Activated T-cell treated with anti-CD3 and anti-CD28 coated beads, Interleukin-2, amount 50 U/mL, for 1 hour (primary cell): Measurements from ENCODE around the gene PDE7B.
"Not testable (repeated sequence)": the region's sequence is repeated elsewhere in the genome, so short reads cannot be mapped to it uniquely, and the experiment has no call there.

Experiments
- DNase-seq: peaks from one replicate; pipeline ENCODE4 v3.0.0-alpha.2; 2020

The PDE7B gene

DNA sequence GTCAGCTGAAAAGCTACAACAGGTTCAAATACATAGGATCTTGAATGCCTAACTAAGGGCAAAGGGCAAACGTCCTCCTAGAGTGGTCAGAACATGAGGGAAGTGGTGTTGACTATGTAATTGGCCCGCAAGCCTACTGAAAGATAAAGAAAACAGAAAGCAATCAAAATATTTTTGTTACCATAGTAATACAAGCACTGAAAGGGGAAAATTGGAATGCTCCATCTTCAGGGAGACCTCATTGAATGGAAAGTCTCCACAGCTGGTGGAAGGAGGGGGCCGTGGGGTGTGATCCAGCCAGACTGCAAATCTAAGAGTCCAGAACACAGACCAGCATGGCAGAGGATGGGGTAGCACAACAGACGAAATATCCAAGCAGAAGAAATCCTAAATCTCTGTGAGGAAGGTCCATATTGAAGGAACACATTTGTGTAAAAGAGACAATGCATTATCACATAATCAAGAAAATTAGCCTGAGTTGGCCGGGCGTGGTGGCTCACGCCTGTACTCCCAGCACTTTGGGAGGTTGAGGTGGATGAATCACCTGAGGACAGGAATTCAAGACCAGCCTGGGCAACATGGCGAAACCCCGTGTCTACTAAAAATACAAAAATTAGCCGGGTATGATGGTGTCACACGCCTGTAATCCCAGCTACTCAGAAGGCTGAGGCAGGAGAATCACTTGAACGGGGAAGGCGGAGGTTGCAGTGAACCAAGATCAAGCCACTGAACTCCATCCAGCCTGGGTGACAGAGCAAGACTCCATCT, 359.1 kb downstream of the PDE7B start:
- DNase-seq, result no peak

DNA sequence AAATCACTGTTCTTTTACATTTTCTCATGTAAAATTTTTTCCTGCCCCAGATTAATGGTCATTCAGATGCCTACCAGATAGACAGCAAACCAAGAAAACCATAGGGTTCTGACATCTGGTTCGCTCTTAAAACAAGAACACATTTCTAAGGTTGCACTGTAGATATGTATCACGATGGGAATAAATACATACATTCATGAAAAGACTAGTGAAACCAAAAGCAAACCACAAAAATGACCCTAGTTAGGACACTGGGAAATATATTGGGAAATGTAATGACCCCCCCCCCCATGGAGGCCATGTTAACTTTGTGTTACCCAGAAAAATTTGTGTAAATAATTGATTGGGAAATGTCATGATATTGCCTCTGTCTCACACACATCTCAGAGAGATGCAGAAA, 361.1 kb downstream of the PDE7B start:
- DNase-seq, result no peak

DNA sequence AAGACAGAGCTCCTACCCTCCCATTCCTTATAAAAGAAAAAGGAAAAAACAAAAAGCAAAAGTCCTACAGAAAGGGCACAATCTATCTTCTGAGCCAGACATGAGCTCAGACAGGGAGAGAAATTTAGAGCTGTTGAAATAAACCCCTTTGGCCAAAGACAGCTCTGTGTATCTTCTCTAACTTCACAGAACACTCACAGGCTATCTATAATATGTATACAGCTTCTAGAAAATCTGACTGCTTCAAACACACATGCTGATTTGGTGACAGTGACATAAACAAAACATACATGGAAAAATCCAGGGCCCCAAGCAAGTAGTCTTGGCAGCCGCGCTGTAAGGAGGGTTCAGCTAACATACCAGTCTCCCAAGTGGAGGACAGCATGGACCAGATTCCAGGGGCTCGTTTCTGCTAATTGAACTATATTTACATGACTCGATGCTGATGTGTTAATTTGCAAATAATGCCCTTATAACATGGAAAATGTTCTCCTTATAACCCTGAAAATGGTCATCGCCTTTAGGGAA, 361.6 kb downstream of the PDE7B start:
- no peak for DNase-seq

DNA sequence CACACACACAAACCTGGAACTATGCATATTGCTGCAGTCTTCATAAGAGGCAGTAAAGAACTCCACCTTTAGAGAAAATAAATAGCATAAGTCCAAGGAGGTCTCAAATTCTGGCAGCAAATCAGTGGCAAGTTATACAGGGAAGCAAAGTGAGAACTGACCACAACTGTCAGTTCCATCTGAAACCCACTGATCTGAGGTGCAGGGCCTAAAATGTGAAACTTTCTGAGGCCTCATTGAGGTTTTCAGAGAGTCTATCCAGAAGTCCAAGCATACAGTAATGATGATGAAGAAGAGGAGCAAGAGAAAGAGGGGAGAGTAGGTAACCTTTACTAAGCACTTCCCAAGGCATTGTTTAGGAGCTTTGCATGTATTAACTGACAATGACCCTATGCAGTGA, 362.4 kb downstream of the PDE7B start:
- DNase-seq, result no peak

DNA sequence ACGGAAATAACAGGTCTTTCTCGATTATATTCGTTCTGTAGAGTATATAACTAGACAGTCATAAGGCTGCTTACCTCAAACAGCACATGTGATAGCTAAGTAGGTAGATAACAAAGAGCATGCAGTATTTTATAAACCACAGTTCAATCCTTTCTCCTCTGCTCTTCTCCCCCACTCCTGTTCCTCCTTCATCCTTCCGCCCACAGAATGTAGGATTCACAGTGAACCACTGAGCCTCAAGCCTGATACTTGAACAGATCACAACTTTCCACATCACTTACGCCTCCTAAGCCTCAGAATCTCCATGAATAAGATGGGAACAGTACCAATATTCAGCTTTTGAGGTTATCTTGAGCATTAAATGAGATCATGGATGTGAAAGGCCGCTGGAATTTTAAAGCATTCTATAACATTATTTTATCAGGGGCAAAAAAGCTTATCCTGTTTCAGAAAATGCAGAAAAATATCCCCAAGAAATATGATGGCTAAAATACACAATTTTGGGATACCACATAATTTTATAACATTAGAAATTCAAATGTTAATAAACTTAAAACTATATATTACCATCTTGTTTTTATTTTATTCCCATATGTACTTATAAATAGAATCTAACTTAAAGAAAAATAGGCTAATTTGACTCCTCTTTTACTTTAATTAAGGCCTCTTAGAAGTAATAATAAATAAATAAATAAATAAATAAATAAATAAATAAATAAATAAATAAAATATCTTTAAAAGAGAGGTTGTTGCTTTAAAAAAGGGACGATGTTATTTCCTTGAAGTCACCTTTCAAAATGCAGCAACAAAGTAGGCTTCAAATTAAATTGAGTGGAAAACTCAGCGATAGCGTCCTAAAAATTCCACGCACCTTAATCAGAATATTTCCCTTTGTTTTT, 365.3 kb downstream of the PDE7B start:
- DNase-seq, result no peak

DNA sequence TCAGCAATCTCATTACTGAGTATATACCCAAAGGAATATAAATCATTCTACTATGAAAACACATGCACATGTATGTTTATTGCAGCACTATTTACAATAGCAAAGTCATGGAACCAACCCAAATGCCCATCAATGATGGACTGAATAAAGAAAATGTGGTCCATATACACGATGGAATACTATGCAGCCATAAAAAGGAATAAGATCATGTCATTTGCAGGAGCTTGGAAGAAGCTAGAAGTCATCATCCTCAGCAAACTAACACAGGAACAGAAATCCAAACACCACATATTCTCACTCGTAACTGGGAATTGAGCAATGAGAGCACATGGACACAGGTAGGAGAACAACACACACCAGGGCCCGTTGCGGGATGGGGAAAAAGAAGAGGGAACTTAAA, 373.5 kb downstream of the PDE7B start:
- DNase-seq, result not testable (repeated sequence)

DNA sequence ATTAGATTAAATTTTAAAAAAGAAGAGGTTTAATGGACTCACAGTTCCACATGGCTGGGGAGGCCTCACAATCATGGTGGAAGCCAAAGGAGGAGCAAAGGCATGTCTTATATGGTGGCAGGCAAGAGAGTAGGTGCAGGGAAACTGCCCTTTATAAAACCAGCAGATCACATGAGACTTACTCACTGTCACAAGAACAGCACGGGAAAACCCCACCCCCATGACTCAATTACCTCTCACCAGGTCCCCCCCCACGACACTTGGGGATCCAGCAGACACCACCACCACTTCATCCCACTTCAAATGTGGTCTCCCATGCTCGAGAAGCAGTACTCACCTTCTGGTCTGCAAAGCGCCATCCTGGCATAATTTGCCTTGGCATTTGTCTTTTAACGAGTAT, 374.0 kb downstream of the PDE7B start:
- no peak for DNase-seq

DNA sequence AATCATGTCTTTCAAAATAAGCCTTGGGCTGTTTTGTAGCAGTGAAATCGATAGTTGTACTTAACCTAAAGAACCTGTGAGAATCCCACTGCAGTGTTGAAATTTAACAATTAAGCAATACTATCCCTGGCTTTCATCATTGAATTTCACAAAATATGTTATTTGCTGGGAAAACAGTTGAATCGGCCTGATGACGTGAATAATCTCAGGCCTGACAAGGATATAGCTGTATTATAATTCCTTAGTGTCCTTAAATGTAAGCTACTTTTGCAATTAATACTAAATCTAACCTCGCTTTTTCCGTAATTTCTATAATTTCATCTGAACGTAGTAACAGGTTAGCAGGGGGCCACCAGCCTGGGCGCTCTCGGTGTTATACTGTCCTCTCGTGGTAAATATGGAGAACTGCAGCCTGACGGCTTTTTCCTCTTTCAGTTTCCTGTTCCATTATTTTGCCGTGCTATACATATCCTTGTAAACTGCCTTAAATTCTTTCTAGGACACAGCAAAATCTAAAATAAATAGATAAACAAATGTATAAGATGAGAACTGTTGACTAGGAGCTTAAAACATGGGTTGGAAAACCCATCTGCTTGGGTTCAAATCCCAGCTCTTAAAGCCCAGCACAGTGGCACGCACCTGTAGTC, 374.6 kb downstream of the PDE7B start:
- peak; percentile 45 for DNase-seq

DNA sequence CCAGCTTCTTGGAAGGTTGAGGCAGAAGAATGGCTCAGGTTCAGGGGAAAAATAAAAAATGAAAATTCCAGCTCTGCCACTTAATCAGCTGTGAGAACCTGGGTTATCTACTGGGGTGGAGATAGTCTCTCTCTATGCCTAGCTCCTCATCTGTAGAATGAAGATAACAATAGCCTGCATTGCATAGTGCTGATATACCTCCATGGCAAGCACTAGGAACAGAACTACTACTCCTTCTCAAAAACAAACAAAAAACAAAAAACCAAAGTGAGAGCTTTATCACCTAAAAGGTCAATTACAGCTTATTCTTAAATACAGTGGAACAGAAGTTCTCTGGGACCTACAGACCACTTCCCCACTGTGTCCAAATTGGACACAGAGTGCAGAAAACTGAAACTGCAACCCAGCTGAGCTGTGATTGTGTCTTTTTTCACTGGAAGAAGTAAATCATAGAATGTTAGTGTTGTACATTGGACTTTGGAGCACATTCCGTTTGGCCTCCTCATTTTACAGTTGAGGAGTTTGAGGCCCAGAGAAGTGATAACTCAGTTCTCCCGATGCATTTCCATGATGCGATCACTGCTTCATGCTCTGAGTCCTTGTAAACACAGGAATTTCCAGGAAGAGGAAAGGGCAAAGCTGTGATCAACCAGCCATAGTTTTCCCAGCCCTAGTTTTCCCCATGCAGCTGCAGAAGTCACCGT, 375.3 kb downstream of the PDE7B start:
- DNase-seq, result no peak

DNA sequence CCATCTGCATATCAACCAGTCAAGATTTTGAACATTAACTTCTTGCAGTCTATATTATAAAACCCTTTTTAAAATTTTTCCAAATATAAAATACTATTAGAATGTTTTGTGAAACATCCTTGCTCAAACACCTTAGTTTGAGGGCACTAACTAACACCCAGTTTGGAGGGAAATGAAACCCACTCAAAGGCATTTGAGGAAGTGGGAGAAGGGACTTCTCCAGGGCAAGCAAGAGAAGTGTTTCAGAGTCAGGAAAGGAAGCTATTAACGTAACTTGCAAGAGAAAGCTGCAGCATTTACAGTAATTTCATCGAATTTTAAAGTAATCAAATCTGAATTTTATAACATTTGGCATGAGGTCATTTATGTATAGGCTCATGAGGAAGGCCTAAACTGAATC, 377.3 kb downstream of the PDE7B start:
- DNase-seq, result no peak

DNA sequence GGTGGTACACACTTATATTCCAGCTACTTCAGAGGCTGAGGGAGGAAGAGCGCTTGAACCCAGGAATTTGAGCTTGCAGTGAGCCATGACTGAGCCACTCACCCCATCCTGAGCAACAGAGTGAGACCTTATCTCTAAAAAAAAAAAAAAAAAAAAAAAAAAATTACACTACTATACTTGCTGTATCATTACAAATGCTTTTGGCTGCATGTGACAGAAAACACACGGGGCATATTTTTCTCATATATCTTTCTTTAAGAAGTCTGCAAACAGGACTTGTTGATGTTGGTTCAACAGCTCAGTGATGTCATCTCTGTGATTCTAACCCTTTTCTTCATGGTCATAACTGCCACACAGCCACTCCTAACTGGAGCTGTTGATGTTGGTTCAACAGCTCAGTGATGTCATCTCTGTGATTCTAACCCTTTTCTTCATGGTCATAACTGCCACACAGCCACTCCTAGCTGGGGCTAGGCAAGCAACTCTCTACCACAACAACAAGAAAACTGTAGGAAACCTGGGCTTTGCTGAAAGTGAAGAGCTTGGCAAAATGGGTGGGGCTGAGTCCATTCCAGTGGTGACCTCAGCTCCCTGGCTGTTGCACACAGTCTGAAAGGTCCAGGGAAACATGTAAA, 378.8 kb downstream of the PDE7B start:
- DNase-seq, result no peak

DNA sequence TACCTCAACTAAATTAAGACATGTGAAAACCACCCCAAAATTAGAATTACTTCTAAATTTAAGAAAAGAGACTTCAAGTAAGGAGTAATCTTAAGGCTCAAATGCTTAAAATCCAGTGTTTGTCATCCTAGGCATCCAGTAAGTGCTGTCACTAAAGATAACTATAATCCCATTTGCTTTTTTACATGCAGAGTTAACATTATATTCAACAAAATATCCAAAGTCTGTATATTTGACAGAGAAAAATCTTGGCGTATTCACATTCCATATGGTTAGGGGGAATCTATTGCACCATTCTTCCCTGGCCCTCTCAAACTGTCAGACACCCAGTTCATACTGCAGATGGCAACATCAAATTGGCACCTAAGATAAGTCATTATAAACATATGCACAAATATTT, 381.2 kb downstream of the PDE7B start:
- DNase-seq, result no peak

DNA sequence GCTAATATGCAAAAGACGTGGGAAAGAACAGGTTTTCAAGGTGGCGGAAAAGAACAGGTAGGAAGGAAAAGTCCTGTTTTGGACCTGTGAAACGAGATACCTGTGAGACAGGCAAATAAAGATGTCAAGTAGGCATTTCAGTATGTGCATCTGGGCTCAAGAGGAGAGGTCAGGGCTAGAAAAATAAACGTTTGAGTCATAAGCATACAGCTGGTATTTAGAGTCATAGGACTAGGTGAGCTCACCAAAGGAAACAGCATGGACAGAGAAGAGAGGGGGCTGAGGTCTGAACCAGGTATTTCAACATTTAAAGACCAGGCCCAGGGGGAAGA, 383.7 kb downstream of the PDE7B start:
- no peak for DNase-seq

DNA sequence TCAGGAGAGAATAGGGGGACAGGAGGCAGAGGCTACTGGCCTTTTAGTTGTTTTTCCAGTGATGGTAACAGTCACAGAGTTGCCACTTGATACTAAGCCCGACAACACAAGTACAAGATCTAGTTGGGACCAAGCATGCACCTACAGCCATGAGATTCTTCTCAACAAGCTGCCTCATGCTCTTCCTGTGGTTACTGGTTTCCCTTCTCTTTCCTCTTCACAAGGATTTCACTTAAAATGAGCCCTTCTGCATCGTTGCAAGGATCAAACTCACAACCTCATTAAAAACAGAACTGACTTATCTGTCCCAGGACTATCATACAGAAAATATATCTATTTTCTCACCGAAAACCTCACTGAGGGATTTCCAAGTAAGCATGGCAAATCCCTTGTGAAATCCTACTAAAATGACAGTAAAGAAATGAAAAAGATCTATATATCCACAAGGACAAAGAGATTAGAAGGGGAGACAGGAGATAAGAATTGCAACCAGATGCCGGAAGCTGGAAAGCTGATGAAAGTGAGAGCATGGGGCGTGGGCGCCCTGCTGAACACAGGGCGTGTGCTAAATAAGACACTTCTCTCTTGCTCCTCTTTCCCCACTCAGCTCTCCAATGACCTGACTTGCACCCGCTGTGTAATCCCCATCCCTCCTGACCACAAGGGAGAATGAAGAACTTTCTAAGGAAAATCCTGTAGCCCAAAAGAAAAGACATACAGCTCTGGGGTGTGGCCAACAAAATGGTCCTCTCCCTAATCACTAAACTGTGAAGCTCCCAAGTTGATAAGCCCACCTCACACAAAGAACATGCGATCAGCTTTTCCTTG, 385.2 kb downstream of the PDE7B start:
- DNase-seq, result no peak

DNA sequence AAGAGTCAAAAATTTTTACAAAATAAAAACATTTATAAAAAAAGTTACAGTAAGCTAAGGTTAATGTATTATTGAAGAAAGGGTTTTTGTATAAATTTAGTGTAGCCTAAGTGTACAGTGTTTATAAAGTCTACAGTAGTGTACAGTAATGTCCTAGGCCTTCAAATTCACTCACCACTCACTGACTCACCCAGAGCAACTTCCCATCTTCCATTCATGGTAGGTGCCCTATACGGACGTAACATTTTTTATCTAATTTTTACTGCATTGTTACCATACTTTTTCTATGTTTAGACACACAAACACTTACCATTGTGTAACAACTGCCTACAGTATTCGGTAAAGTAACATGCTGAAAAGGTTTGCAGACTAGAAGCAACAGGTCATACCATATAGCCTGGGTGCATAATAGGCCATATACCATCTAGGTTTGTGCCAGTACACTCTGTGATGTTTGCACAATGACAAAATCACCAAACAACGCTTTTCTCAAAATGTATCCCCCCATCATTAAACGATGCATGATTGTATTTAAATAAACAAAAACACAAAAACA, 392.6 kb downstream of the PDE7B start:
- DNase-seq, result no peak
